ENCODE data around the gene INSR.
"Not testable (repeated sequence)": the region's sequence is repeated elsewhere in the genome, so short reads cannot be mapped to it uniquely, and the experiment has no call there.

The INSR gene

GRCh38 chr19:7069042-7069903 is 224.9 kb downstream of the INSR start, which contains the start of gene ZNF557:
ZNF557 (plus strand) TSS chr19:7069703; CDS start chr19:7075075, 5,372 bp downstream.
- no peak for TF ChIP-seq CTCF (IDR thresholded peaks at IDR 0.05; ENCODE audit: insufficient read depth, low read depth, low read length, missing control alignments)
- peak within 1 kb of the TSS; percentile 93 for H3K4me3 ChIP-seq (ENCODE audit: low read length)
- peak; percentile 99 for DNase-seq (ENCODE audit: low read depth)

GRCh38 chr19:7068599-7068998 is 225.6 kb downstream of the INSR start:
- no peak for TF ChIP-seq CTCF (IDR thresholded peaks at IDR 0.05; ENCODE audit: insufficient read depth, low read depth, low read length, missing control alignments)
- peak overlapping the region; percentile 16 for H3K4me3 ChIP-seq (ENCODE audit: low read length)
- no peak for DNase-seq (ENCODE audit: low read depth)

- no peak for DNase-seq (ENCODE audit: low read depth)
- H3K4me3 ChIP-seq (ENCODE audit: low read length), result no peak overlapping the region
- TF ChIP-seq CTCF (IDR thresholded peaks at IDR 0.05; ENCODE audit: insufficient read depth, low read depth, low read length, missing control alignments), result no peak
These were observed 226.5 kb downstream of the INSR start for GRCh38 chr19:7067716-7068115.

GRCh38 chr19:7067122-7067521 is 227.1 kb downstream of the INSR start:
- peak; percentile 22 for DNase-seq (ENCODE audit: low read depth)
- H3K4me3 ChIP-seq (ENCODE audit: low read length), result not testable (repeated sequence)
- peak; percentile 33 for TF ChIP-seq CTCF (IDR thresholded peaks at IDR 0.05; ENCODE audit: insufficient read depth, low read depth, low read length, missing control alignments)

GRCh38 chr19:7063764-7064418 is 230.3 kb downstream of the INSR start:
- TF ChIP-seq CTCF (IDR thresholded peaks at IDR 0.05; ENCODE audit: insufficient read depth, low read depth, low read length, missing control alignments), result no peak
- no peak for DNase-seq (ENCODE audit: low read depth)
- no peak overlapping the region for H3K4me3 ChIP-seq (ENCODE audit: low read length)

GRCh38 chr19:7063339-7063738 is 230.9 kb downstream of the INSR start:
- no peak overlapping the region for H3K4me3 ChIP-seq (ENCODE audit: low read length)
- TF ChIP-seq CTCF (IDR thresholded peaks at IDR 0.05; ENCODE audit: insufficient read depth, low read depth, low read length, missing control alignments), result no peak
- DNase-seq (ENCODE audit: low read depth), result no peak

Measured in epithelial cell of esophagus (primary cell).